Ishikawa (cell line): ENCODE results near the gene SERPINB11.

Experiments
- EP300 ChIP-seq: IDR thresholded peaks from 2 replicates; pipeline ENCODE4 v1.6.1; 2012; ENCODE audit warnings: borderline replicate concordance
- TF ChIP-seq, protein P1 (sequence below): IDR thresholded peaks from 2 replicates; pipeline ENCODE4 v1.6.1; 2012
- TF ChIP-seq, protein P2 (sequence below): IDR thresholded peaks from 2 replicates; pipeline ENCODE4 v1.6.1; 2012; ENCODE audit warnings: low read depth, mild to moderate bottlenecking

DNA sequence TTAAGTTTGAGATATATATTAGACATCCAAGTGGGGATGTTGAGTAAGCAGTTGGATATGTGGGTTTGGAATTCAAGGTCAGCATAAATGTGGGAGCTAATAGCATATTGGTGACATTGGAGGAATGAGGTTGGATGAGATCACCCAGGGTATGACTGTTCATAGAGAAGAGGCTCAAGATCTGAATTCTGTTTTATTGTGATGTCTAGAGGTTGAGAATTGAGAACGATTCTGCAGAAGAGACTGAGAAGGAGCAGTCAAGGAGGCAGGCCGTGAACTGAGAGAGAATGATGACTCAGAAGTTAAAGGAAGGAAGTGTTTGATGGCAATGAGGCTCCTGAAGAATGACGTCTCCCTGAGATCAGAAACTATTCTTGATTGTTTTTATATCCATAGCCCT lies 5.9 kb downstream of the SERPINB11 start:
- TF ChIP-seq, protein P1, sequence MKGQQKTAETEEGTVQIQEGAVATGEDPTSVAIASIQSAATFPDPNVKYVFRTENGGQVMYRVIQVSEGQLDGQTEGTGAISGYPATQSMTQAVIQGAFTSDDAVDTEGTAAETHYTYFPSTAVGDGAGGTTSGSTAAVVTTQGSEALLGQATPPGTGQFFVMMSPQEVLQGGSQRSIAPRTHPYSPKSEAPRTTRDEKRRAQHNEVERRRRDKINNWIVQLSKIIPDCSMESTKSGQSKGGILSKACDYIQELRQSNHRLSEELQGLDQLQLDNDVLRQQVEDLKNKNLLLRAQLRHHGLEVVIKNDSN, result no peak
- no peak for TF ChIP-seq EP300
- TF ChIP-seq, protein P2, sequence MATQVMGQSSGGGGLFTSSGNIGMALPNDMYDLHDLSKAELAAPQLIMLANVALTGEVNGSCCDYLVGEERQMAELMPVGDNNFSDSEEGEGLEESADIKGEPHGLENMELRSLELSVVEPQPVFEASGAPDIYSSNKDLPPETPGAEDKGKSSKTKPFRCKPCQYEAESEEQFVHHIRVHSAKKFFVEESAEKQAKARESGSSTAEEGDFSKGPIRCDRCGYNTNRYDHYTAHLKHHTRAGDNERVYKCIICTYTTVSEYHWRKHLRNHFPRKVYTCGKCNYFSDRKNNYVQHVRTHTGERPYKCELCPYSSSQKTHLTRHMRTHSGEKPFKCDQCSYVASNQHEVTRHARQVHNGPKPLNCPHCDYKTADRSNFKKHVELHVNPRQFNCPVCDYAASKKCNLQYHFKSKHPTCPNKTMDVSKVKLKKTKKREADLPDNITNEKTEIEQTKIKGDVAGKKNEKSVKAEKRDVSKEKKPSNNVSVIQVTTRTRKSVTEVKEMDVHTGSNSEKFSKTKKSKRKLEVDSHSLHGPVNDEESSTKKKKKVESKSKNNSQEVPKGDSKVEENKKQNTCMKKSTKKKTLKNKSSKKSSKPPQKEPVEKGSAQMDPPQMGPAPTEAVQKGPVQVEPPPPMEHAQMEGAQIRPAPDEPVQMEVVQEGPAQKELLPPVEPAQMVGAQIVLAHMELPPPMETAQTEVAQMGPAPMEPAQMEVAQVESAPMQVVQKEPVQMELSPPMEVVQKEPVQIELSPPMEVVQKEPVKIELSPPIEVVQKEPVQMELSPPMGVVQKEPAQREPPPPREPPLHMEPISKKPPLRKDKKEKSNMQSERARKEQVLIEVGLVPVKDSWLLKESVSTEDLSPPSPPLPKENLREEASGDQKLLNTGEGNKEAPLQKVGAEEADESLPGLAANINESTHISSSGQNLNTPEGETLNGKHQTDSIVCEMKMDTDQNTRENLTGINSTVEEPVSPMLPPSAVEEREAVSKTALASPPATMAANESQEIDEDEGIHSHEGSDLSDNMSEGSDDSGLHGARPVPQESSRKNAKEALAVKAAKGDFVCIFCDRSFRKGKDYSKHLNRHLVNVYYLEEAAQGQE, result no peak
